Activated T-cell treated with anti-CD3 and anti-CD28 coated beads, Interleukin-2, amount 50 U/mL, for 4 hours (primary cell): ENCODE measurements around the gene CALHM2. TPM values are rescaled to one million over a fixed set of nuclear protein-coding genes. Genes with fewer than 3 reads are reported as not detected.

Experiments used
- ATAC-seq, 2 donors: fragments of 200-7000 bp; cut with Tn5 transposase; one replicate each; pipeline ENCODE4 v1.10.0; 2021
- DNase-seq: peaks from one replicate; pipeline ENCODE4 v3.0.0-alpha.2; 2020
- H3K27me3 Mint-ChIP-seq: one replicate; pipeline ENCODE4 v1.8.0; 2021; ENCODE audit warnings: low read depth, mixed read lengths
- H3K36me3 Mint-ChIP-seq: one replicate; pipeline ENCODE4 v1.8.0; 2022; ENCODE audit warnings: mixed read lengths; ENCODE audit not compliant: insufficient read depth
- H3K4me1 Mint-ChIP-seq: one replicate; pipeline ENCODE4 v1.8.0; 2021; ENCODE audit warnings: low read depth, mixed read lengths
- H3K4me3 Mint-ChIP-seq: one replicate; pipeline ENCODE4 v1.8.0; 2021; ENCODE audit warnings: mild to moderate bottlenecking, moderate library complexity, mixed read lengths
- H3K9me3 Mint-ChIP-seq: one replicate; pipeline ENCODE4 v1.8.0; 2021; ENCODE audit warnings: mixed read lengths
- total RNA-seq, 3 donors: library from RNA; stranded (reverse); gene quantifications; one replicate each; pipeline ENCODE4 v1.2.1, GENCODE V29; 2021

Gene CALHM2, protein sequence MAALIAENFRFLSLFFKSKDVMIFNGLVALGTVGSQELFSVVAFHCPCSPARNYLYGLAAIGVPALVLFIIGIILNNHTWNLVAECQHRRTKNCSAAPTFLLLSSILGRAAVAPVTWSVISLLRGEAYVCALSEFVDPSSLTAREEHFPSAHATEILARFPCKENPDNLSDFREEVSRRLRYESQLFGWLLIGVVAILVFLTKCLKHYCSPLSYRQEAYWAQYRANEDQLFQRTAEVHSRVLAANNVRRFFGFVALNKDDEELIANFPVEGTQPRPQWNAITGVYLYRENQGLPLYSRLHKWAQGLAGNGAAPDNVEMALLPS
- 1 to 10 TPM; 2.8 to 6.0 (median 3.8) TPM for total RNA-seq

- peak; percentile 79 to 80 for ATAC-seq
- H3K4me1 Mint-ChIP-seq: peaks cover 50% of the 10 kb centered on the region
Measured at GRCh38 chr10:103451831-103452505, at the start of gene CALHM2. CALHM2 (minus strand) TSS chr10:103452370; CDS start chr10:103449941, 2,429 bp downstream.

GRCh38 chr10:103501186-103501585, 49.0 kb upstream of the CALHM2 start:
- no peak overlapping the region for H3K4me3 Mint-ChIP-seq
- peaks cover 35% of the 10 kb centered on the region for H3K27me3 Mint-ChIP-seq
- DNase-seq (no peak), ATAC-seq (no peak)
- peaks cover 13% of the 10 kb centered on the region for H3K4me1 Mint-ChIP-seq
- no peaks in the 10 kb centered on the region for H3K36me3 Mint-ChIP-seq
- no peaks in the 10 kb centered on the region for H3K9me3 Mint-ChIP-seq

More at GRCh38 chr10:103451831-103452505, at the start of gene CALHM2:
- Mint-ChIP-seq H3K27me3 (no peaks in the 10 kb centered on the region), H3K4me3 (peak within 1 kb of the TSS; percentile 89), H3K36me3 (peaks cover 16% of the 10 kb centered on the region), H3K9me3 (no peaks in the 10 kb centered on the region)
- DNase-seq: peak; percentile 46

GRCh38 chr10:103500481-103500880, 48.3 kb upstream of the CALHM2 start:
- Mint-ChIP-seq H3K4me1 (peaks cover 13% of the 10 kb centered on the region), H3K36me3 (no peaks in the 10 kb centered on the region), H3K27me3 (peaks cover 38% of the 10 kb centered on the region), H3K9me3 (no peaks in the 10 kb centered on the region), H3K4me3 (no peak overlapping the region)
- ATAC-seq (peak in 1 of 2 donors; percentile 19), DNase-seq (no peak)

DNA sequence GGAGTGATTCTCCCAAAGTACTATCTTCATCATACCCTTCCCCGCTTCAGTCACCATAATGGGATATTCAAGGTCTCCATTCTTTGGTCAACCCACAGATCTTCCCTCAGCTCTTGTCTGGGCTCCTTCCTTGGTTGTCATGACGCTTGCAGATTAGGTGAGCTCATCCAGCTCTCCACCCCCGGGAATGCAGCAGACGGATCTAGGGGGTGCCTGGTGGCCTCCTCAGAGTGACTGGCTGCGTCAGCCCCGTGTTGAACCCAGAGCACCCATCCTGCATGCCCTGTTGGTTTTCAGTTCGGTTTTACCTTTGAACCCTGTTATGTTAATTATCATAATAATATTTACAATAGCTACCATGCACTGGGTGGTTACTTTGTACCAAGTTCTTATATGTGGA, 47.7 kb upstream of the CALHM2 start:
- peaks cover 13% of the 10 kb centered on the region for H3K4me1 Mint-ChIP-seq
- H3K9me3 Mint-ChIP-seq: no peaks in the 10 kb centered on the region
- H3K4me3 Mint-ChIP-seq: no peak overlapping the region
- no peaks in the 10 kb centered on the region for H3K36me3 Mint-ChIP-seq
- DNase-seq: no peak
- peaks cover 44% of the 10 kb centered on the region for H3K27me3 Mint-ChIP-seq
- no peak for ATAC-seq

GRCh38 chr10:103498936-103499638, 46.9 kb upstream of the CALHM2 start:
- Mint-ChIP-seq H3K4me3 (no peak overlapping the region), H3K9me3 (no peaks in the 10 kb centered on the region), H3K36me3 (no peaks in the 10 kb centered on the region), H3K27me3 (peaks cover 49% of the 10 kb centered on the region), H3K4me1 (peaks cover 11% of the 10 kb centered on the region)
- DNase-seq: no peak
- no peak for ATAC-seq

DNA sequence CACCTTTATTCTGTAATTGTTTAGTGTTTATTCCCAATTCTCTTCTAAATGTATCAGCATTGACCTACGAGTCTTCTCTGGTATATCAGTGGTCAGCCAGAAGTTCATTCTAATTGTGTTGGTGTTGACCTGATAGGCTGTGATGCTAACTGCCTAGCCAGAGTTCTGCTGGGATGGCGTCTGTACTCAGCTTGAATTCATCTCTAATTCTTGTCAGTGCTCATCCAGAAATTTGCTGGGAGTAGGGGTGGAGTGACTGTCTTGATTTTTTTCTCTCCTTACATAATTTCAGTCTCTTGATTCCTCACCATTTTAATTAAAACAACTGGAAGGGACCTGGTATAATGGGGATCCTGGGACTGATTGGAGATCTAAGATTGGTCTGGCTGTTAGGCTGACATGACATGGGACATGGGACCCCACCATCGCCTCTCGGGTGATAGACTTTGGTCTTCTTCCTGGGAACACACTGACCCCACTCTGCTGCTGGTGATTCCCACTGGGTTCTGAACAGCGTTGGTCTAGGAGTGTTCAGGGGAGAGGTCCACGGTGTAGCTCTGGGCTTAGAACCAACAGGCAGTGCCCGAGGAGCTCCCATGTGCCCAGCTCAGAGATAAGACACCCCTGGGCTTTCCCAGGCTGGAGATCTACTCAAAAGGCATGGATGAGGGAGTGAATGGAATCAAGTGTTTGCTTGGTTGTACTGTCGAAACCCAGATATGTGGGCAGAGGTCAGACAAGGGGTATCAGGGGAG, 45.2 kb upstream of the CALHM2 start:
- Mint-ChIP-seq H3K27me3 (peaks cover 56% of the 10 kb centered on the region), H3K4me3 (no peak overlapping the region)
- no peak for ATAC-seq

GRCh38 chr10:103495321-103495720, 43.2 kb upstream of the CALHM2 start:
- no peaks in the 10 kb centered on the region for H3K36me3 Mint-ChIP-seq
- H3K4me1 Mint-ChIP-seq: peaks cover 21% of the 10 kb centered on the region
- no peaks in the 10 kb centered on the region for H3K9me3 Mint-ChIP-seq
- H3K27me3 Mint-ChIP-seq: peaks cover 49% of the 10 kb centered on the region
- DNase-seq (no peak), ATAC-seq (no peak)
- H3K4me3 Mint-ChIP-seq: no peak overlapping the region

More for the DNA sequence above, 45.2 kb upstream of the CALHM2 start:
- H3K36me3 Mint-ChIP-seq: no peaks in the 10 kb centered on the region
- no peaks in the 10 kb centered on the region for H3K9me3 Mint-ChIP-seq
- H3K4me1 Mint-ChIP-seq: peaks cover 16% of the 10 kb centered on the region
- DNase-seq: no peak

DNA sequence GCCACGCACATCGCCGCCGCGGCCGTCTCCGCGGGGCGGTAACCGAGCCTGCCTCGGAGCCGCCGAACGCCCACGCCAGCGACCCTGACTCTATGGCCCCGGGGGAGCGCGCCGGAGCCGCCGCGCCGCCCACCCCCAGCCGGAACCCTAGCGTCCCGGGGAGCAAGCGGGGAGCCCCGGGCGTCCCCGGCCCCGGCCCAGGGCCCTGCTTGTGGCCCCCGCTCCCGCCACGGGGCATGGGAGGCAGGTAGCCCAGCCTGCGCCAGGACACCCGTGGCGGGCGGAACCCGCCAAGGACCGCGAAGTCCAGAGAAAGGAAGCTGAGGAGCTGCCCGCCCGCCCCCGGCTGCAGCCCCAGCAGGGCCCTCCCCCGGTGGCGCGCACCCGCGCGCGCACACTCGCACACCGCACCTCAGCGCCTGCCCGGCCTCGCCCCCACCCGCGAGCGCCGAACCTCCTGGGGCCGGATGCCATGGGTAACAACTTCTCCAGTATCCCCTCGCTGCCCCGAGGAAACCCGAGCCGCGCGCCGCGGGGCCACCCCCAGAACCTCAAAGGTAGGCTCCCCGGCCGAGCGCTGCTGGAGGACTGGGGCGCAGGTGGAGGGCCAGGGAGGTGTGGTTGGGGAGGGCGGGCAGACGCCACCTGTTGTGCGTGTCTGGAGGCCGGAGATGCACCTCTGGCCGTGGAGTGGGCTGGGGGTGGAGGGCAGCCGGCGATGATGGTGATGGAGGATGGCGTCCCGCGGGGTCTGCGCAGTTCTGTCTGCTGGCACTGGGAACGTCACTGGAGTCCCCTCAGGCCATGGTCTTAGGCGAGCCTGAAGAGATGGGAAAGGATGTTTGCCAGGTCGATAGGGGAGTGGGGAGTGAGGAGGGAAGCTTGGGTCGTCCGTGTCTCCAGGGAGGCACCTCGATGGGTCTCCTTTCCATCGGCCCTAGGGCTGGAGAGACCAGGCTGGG, 42.0 kb upstream of the CALHM2 start:
- Mint-ChIP-seq H3K4me1 (peaks cover 25% of the 10 kb centered on the region), H3K9me3 (no peaks in the 10 kb centered on the region), H3K36me3 (no peaks in the 10 kb centered on the region), H3K4me3 (peak overlapping the region; percentile 74), H3K27me3 (peaks cover 44% of the 10 kb centered on the region)
- ATAC-seq (peak; percentile 49 to 53), DNase-seq (no peak)

DNA sequence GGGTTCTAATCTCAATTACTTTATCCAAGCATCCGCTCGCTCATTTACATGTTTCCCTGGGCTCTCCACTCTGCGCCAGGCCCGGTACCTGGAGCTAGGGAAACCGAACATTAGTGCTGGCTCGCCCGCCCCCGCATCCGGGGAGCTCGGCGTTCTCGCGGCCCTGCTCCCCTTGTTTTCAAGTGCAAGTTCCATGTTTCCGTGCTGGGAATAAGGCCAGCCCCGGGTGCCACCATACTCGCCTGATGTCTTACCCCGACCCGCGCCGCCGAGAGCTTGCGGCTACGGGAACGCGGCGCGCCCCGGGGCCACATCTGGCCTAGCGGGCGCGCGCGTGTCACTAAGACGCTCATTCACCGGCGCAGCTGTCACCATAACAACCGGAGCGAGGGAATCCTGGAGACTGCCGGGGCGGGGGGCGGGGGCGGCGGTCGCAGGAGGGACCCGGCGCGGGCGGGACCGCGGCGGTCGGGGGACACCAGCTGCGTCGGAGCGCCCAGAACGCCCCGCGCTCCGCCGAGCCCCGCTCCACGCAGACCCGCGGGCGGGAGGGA, 41.3 kb upstream of the CALHM2 start, which contains the start of gene NEURL1:
Gene NEURL1 (plus strand): TSS at position 344 of the 554 bp plus-strand sequence. CDS start 683 bp downstream, outside the sequence.
- Mint-ChIP-seq H3K9me3 (no peaks in the 10 kb centered on the region), H3K4me3 (peak within 1 kb of the TSS; percentile 79), H3K27me3 (peaks cover 44% of the 10 kb centered on the region), H3K4me1 (peaks cover 25% of the 10 kb centered on the region), H3K36me3 (no peaks in the 10 kb centered on the region)
- peak; percentile 35 to 43 for ATAC-seq
- no peak for DNase-seq

- peaks cover 25% of the 10 kb centered on the region for H3K4me1 Mint-ChIP-seq
- ATAC-seq (no peak), DNase-seq (no peak)
- H3K36me3 Mint-ChIP-seq: no peaks in the 10 kb centered on the region
- no peaks in the 10 kb centered on the region for H3K9me3 Mint-ChIP-seq
- peaks cover 43% of the 10 kb centered on the region for H3K27me3 Mint-ChIP-seq
- peak overlapping the region; percentile 79 for H3K4me3 Mint-ChIP-seq
Measured at GRCh38 chr10:103492655-103493261, 40.6 kb upstream of the CALHM2 start.

DNA sequence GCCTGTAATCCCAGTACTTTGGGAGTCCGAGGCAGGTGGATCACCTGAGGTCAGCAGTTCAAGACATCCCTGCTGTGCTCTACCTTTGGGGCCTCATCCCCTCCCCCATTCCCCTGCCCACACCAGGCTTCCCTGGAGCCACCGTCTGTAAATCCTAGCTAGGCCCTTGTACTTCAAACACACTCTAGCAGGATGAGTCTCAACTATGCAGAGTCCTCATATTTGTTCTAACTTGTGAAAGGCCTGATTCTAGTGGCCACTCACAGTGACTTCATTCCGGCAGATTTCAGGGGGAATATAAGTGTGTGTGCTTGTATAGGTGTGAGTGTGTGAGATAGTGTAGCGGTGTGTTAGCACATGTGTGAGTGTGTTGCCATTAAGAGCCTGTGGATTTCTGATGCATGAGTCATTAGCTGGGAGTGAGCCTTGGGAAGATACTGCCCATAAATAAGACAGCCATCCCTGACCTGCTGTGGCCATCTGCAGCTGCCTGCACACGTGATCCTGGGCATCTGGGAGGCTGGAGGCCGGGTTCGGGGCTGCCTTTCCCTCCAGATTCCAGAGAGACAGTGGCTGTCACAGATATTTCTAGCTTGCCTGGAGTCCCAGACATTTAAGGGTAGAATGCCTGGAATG, 39.7 kb upstream of the CALHM2 start:
- H3K27me3 Mint-ChIP-seq: peaks cover 35% of the 10 kb centered on the region
- H3K4me3 Mint-ChIP-seq: peak overlapping the region; percentile 26
- H3K4me1 Mint-ChIP-seq: peaks cover 25% of the 10 kb centered on the region
- ATAC-seq (no peak), DNase-seq (no peak)
- no peaks in the 10 kb centered on the region for H3K9me3 Mint-ChIP-seq
- H3K36me3 Mint-ChIP-seq: no peaks in the 10 kb centered on the region

GRCh38 chr10:103490986-103491314, 38.8 kb upstream of the CALHM2 start:
- Mint-ChIP-seq H3K9me3 (no peaks in the 10 kb centered on the region), H3K4me1 (peaks cover 25% of the 10 kb centered on the region), H3K4me3 (no peak overlapping the region), H3K27me3 (peaks cover 35% of the 10 kb centered on the region), H3K36me3 (no peaks in the 10 kb centered on the region)
- DNase-seq: no peak
- ATAC-seq: no peak
